K562 (cell line): ENCODE data around the gene SUV39H2. TPM values are rescaled to one million over a fixed set of nuclear protein-coding genes. Genes with fewer than 3 reads are reported as not detected.

Experiments
- ATAC-seq: fragments of 200-7000 bp; cut with Tn5 transposase; 3 replicates; pipeline ENCODE4 v1.9.1; 2020; ENCODE audit warnings: moderate library complexity
- BruUV-seq: library from RNA; stranded (reverse); fragments of 400-500 nt; replicated peaks from 2 replicates; lab custom pipeline; 2021; lab: Mats Ljungman, UMichigan
- CTCF ChIA-PET: fragments of 300-600 bp; formaldehyde crosslinking; extraction: SDS; loops from one replicate; lab custom pipeline; 2021; ENCODE audit warnings: low intra/inter-chr PET ratio; lab: Yijun Ruan, JAX
- POLR2A ChIA-PET: fragments of 300-600, 350-650 bp; sonication (Branson Sonifier 250); formaldehyde crosslinking; extraction: SDS; loops from one replicate; lab custom pipeline; 2021; ENCODE audit warnings: antibody characterized with exemption, inconsistent platforms; lab: Yijun Ruan, JAX
- DNase-seq, 4 experiments: peaks; one replicate each; pipeline versions ENCODE4 v3.0.0 to v3.0.0-alpha.2; 2011 to 2018; ENCODE audit warnings: low spot score in 3 of 4, mixed read lengths in 3 of 4; ENCODE audit errors: extremely low read depth in 1 of 4
- FAIRE-seq: peaks from 2 replicates; lab custom pipeline; 2011; peaks lifted over from hg19 to GRCh38; lab: Jason Lieb, UNC
- H2AFZ ChIP-seq: 2 replicates; pipeline ENCODE4 v1.6.0; 2011; ENCODE audit warnings: low read depth, low read length, control low read depth, inconsistent platforms
- H3K27ac ChIP-seq: fragments of 200-600 bp; 3 replicates; pipeline ENCODE4 v1.8.0; 2011; ENCODE audit warnings: low read depth, mild to moderate bottlenecking, control low read depth, inconsistent platforms, low read length, moderate library complexity, mixed read lengths; ENCODE audit errors: extremely low read depth
- H3K27me3 ChIP-seq, 2 experiments: fragments of 300-600 bp in 1 of 2; 2 replicates in 1 of 2; 3 replicates in 1 of 2; pipeline versions ENCODE4 v1.6.0 to v1.8.0; 2011; ENCODE audit warnings: inconsistent platforms in 2 of 2, low read length in 2 of 2, mild to moderate bottlenecking in 1 of 2, mixed read lengths in 1 of 2, moderate library complexity in 1 of 2; ENCODE audit not compliant: control insufficient read depth in 2 of 2, insufficient read depth in 2 of 2
- H3K36me3 ChIP-seq: fragments of 300-600 bp; 3 replicates; pipeline ENCODE4 v1.8.0; 2011; ENCODE audit warnings: mild to moderate bottlenecking, low read length, inconsistent platforms; ENCODE audit not compliant: control insufficient read depth, insufficient read depth
- H3K4me1 ChIP-seq, 2 experiments: fragments of 200-600 bp in 1 of 2; replicated peaks in 1 of 2; 2 replicates in 1 of 2; 3 replicates in 1 of 2; pipeline versions ENCODE4 v1.5.1 to v1.8.0; 2011; ENCODE audit warnings: inconsistent platforms in 2 of 2, low read length in 2 of 2, mild to moderate bottlenecking in 1 of 2, mixed read lengths in 1 of 2, moderate library complexity in 1 of 2; ENCODE audit not compliant: control insufficient read depth in 2 of 2, insufficient read depth in 2 of 2
- H3K4me2 ChIP-seq: 2 replicates; pipeline ENCODE4 v1.6.1; 2011; ENCODE audit warnings: low read length, control low read depth, inconsistent platforms, mixed read lengths; ENCODE audit not compliant: insufficient read depth
- H3K4me3 ChIP-seq: fragments of 200-600 bp; sonication (generic), shearing (Covaris generic); 2 replicates; pipeline ENCODE4 v1.5.1; 2016; ENCODE audit warnings: control low read depth, inconsistent platforms
- H3K79me2 ChIP-seq: fragments of 200-600 bp; 3 replicates; pipeline ENCODE4 v1.8.0; 2011; ENCODE audit warnings: low read length, inconsistent platforms; ENCODE audit not compliant: control insufficient read depth, insufficient read depth
- H3K9ac ChIP-seq, 2 experiments: 2 replicates each; pipeline versions ENCODE4 v1.6.0 to v1.6.1; 2011; ENCODE audit warnings: low read depth in 2 of 2, low read length in 2 of 2, control low read depth in 1 of 2, inconsistent platforms in 1 of 2, mild to moderate bottlenecking in 1 of 2, mixed read lengths in 1 of 2; ENCODE audit not compliant: insufficient read depth in 1 of 2
- H3K9me1 ChIP-seq: one replicate; pipeline ENCODE4 v1.6.0; 2011; ENCODE audit warnings: inconsistent platforms, mild to moderate bottlenecking, low read length, moderate library complexity; ENCODE audit not compliant: control insufficient read depth, insufficient read depth
- H3K9me3 ChIP-seq: replicated peaks from 2 replicates; pipeline ENCODE4 v1.5.1; 2011; ENCODE audit warnings: low read depth, low read length, inconsistent platforms; ENCODE audit not compliant: control insufficient read depth, insufficient read depth
- H4K20me1 ChIP-seq: replicated peaks from 2 replicates; pipeline ENCODE4 v1.6.1; 2011; ENCODE audit warnings: low read length, inconsistent platforms, mixed read lengths; ENCODE audit not compliant: control insufficient read depth, insufficient read depth
- CEBPB ChIP-seq: fragments of 450-650 bp; IDR thresholded peaks from 2 replicates; pipeline ENCODE4 v1.6.1; 2016; ENCODE audit warnings: missing genetic modification characterization, missing compliant biosample characterization
- WGBS: fragments of 100-300 bp; shearing (Covaris generic); methylation state at CpG from one replicate; pipeline ENCODE4 v1.1.6; 2016; ENCODE audit warnings: low coverage, mixed read lengths; ENCODE audit not compliant: insufficient coverage; ENCODE audit errors: missing lambda C conversion rate; 5-methylcytosine and 5-hydroxymethylcytosine counted together
- in situ Hi-C: fragments of 300-500 bp; cut with MboI; formaldehyde crosslinking; loops from 4 replicates; pipeline ENCODE4 v1.15.0; 2018; ENCODE audit warnings: inconsistent platforms, mixed read lengths
- intact Hi-C: fragments of 100-400 bp; cut with micrococcal nuclease; formaldehyde crosslinking; loops from 2 replicates; pipeline ENCODE4 v1.14.2; 2022
- polyA plus RNA-seq, 8 experiments: library from polyadenylated mRNA; depleted of rRNA in 4 of 8; stranded (reverse) in 5 of 8; unstranded in 3 of 8; fragments of >200 nt; fragmentation: Nextera tagmentation in 2 of 8; fragmentation: Illumina TruSeq in 1 of 8; extraction: Ambion mirVana in 2 of 8; extraction: Trizol in 1 of 8; gene quantifications; 2 replicates each; pipeline versions ENCODE4 v1.2.1 to v1.2.3, GENCODE V29; 2011 to 2014; ENCODE audit warnings: inconsistent platforms in 1 of 8, missing spikeins in 1 of 8
- total RNA-seq, 7 experiments: library from RNA; depleted of rRNA in 6 of 7; stranded (reverse); fragments of >200 nt in 6 of 7; fragmentation: Illumina TruSeq in 2 of 7; extraction: Trizol in 2 of 7; gene quantifications; 2 replicates each; pipeline versions ENCODE4 v1.2.1 to v1.2.3, GENCODE V29; 2011 to 2021; ENCODE audit warnings: low replicate concordance in 1 of 7
- TF ChIP-seq, protein P1 (sequence below), 2 experiments: fragments of 450-650 bp; IDR thresholded peaks; 2 replicates each; pipeline ENCODE4 v1.6.1; 2016; ENCODE audit warnings: mild to moderate bottlenecking in 2 of 2, borderline replicate concordance in 1 of 2, low read depth in 1 of 2, moderate library complexity in 1 of 2

Gene SUV39H2
- total and polyA plus RNA-seq, 9 of the 15 experiments (the other 6 are each of a cell fraction or from before 2014, with no cell fraction given): 24.1 to 54.3 (median 41.3) TPM

GRCh38 chr10:14875941-14876340 lies 2.7 kb upstream of the SUV39H2 start:
- CTCF ChIA-PET: no interaction called here
- Histone ChIP-seq H3K27ac (no peak overlapping the region), H3K36me3 (peaks cover 14% of the 10 kb centered on the region; the same call in 2 of the 3 replicates), H3K27me3 (no peaks in the 10 kb centered on the region), H3K4me2 (no peak overlapping the region), H2AFZ (no peak overlapping the region), H3K9me3 (no peaks in the 10 kb centered on the region), H3K79me2 (peaks cover 46% of the 10 kb centered on the region), H4K20me1 (peaks cover 8% of the 10 kb centered on the region; the same call in 1 of the 2 replicates), H3K9me1 (no peaks in the 10 kb centered on the region), H3K4me3 (no peak overlapping the region), H3K9ac (no peak overlapping the region), H3K4me1 (peaks cover 12 to 17% of the 10 kb centered on the region in 2 experiments; a peak in 4 of 5 replicates)
- intact Hi-C loops (loop anchor here (5.0 kb wide), 1 partner anchor 39 kb away; the partner anchor contains the start of genes CDNF, HSPA14 and MSANTD7), in situ Hi-C loops (no loop called here)
- FAIRE-seq (no peak), ATAC-seq (no peak), DNase-seq (no peak)
- POLR2A ChIA-PET: interaction anchor here (0.9 to 1.6 kb wide), 4 partner anchors 9 to 38 kb away, joined by 4 to 6 read pairs (median 4); partner anchors contain the start of genes CDNF, HSPA14 and MSANTD7
- 91% methylated on average over 12 of the region's 12 CpGs for WGBS
- BruUV-seq: no TSS peak
- TF ChIP-seq, protein P1, sequence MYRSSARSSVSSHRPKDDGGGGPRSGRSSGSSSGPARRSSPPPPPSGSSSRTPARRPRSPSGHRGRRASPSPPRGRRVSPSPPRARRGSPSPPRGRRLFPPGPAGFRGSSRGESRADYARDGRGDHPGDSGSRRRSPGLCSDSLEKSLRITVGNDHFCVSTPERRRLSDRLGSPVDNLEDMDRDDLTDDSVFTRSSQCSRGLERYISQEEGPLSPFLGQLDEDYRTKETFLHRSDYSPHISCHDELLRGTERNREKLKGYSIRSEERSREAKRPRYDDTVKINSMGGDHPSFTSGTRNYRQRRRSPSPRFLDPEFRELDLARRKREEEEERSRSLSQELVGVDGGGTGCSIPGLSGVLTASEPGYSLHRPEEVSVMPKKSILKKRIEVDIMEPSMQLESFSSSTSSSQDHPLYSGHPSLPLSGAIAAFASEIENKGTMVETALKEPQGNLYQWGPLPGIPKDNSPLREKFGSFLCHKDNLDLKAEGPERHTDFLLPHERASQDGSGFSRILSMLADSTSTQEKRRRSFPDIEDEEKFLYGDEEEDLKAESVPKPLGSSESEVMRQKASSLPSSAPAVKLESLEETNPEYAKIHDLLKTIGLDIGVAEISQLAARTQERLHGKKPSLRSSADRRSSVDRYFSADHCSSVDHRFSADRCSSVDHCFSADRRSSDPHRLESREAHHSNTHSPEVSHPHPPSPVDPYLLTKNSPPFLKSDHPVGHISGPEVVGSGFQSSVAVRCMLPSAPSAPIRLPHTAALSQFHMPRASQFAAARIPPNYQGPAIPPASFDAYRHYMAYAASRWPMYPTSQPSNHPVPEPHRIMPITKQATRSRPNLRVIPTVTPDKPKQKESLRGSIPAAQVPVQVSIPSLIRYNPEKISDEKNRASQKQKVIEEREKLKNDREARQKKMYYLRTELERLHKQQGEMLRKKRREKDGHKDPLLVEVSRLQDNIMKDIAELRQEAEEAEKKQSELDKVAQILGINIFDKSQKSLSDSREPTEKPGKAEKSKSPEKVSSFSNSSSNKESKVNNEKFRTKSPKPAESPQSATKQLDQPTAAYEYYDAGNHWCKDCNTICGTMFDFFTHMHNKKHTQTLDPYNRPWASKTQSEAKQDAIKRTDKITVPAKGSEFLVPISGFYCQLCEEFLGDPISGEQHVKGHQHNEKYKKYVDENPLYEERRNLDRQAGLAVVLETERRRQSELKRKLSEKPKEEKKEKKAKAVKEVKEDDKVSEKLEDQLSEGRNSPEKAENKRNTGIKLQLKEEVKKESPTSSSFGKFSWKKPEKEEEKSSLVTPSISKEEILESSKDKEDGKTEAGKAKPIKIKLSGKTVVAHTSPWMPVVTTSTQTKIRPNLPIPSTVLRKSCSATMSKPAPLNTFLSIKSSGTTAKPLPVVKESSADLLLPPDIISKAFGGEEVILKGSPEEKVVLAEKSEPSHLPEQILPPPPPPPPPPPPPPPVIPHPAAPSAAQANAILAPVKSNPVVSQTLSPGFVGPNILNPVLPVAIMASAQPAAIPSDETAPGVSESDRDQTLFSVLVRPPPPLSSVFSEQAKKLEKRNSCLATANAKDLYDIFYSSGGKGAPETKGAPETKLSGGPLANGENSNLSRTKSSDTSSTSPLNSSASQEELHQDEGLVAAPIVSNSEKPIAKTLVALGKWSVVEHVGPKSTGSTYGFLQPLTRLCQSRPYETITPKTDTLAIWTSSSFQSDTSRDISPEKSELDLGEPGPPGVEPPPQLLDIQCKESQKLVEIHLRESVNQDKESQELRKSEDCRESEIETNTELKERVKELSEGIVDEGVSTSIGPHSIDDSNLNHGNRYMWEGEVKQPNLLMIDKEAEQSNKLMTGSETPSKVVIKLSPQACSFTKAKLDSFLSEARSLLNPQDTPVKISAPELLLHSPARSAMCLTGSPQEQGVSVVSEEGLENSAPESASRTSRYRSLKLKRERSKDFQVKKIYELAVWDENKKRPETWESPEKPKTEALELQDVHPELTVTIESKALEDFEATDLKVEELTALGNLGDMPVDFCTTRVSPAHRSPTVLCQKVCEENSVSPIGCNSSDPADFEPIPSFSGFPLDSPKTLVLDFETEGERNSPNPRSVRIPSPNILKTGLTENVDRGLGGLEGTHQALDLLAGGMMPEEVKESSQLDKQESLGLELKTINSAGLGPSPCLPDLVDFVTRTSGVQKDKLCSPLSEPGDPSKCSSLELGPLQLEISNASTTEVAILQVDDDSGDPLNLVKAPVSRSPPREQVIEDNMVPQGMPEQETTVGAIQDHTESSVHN (IDR thresholded peaks at IDR 0.05; ENCODE audit: borderline replicate concordance in 1 of 2, low read depth in 1 of 2): no peak
- TF ChIP-seq CEBPB: peak; percentile 44; the same call in 1 of the 2 replicates
